GM19351 (cell line): ENCODE results near the gene ESAM.

Source experiments
- ATAC-seq: cut with Tn5 transposase; IDR thresholded peaks from one replicate; pipeline ENCODE4 v1.9.1; 2021; ENCODE audit warnings: mild to moderate bottlenecking, moderate library complexity; ENCODE audit not compliant: unreplicated experiment

Gene ESAM, protein sequence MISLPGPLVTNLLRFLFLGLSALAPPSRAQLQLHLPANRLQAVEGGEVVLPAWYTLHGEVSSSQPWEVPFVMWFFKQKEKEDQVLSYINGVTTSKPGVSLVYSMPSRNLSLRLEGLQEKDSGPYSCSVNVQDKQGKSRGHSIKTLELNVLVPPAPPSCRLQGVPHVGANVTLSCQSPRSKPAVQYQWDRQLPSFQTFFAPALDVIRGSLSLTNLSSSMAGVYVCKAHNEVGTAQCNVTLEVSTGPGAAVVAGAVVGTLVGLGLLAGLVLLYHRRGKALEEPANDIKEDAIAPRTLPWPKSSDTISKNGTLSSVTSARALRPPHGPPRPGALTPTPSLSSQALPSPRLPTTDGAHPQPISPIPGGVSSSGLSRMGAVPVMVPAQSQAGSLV

DNA sequence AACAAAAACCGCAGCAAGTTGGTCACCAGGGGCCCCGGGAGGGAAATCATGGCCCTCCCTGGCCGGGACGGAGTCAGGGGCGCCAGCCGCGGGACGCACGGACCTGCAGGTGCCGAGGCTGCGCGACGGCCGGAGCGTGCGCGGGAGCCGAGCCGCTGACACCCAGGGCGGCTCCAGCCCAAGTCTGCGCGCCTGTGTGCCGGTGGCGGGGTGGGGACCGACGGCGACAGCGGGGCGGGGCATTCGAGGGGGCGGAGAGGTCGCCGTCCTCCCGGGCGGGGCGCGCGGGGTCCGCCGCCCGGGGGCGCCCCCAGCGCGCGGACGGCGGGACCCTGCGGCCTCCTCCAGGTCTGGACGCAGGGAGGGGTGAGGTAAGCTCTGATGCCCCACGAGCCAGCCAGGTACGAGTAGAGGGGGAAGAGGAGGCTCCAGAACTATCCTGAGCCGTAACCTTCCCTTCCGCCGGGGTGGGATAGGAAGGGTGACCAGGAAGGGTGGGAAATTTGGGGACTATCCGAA lies at the start of gene ESAM:
TSS of gene ESAM (minus strand) at position 186 of the 519 bp plus-strand sequence. CDS start at position 50, 136 bp downstream.
- ATAC-seq = peak; percentile 58

DNA sequence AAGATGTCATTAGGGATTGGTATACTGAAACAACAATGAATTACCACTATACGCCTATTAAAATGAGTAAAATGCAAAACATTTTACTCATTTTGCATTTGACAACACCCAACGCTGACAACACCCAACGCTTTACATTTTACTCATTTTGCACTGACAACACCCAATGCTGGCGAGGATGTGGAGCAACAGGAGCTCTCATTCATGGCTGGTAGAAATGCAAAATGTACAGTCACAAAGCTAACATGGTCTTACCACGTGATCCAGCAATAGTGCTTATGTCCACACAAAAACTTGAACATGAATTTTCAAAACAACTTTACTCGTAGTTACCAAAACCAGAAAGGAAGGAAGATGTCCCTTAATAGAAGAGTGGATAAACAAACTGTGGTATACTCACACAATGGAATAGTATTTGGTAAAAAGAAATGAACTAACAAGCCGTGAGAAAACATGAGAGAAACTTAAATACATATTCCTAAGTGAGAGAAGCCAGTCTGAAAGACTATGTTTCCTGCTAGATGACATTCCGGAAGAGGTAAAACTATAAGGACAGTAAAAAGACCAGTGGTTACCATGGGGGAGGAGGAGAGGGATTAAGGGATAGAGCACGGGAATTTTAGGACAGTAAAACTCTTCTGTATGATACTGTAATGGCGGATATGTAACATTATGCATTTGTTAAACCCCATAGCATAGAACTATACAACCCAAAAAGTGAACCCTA lies 49.5 kb upstream of the ESAM start:
- no peak for ATAC-seq

DNA sequence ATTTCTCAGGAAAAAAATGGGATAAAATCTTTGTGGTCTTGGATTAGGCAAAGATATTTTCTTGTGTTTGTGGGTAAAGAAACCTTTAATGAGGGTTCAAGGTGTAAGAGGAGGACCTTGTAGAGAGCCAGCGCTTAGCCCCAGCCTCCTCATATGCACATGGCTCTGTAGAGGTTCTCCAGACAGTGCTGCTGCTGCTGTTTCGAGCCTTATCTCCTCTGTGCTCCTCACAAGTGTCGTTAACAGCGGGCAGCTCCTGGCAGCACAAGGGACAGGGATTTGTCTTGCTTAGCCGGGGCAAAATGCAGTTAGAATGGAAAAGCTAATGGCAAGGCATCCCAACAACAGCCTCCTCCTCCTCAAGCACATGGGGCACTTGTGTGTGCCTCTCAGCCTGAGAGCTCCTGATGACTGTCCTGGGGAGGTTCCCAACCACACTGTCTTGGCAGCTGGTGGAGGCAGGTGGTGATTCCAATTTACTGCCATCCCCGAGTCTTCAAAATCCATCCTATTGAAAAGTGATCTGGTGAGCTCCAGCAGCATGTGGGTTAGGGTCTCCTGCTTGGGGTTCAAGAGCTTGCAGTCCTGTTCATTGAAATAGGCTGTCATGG lies 45.7 kb upstream of the ESAM start:
- ATAC-seq = no peak

DNA sequence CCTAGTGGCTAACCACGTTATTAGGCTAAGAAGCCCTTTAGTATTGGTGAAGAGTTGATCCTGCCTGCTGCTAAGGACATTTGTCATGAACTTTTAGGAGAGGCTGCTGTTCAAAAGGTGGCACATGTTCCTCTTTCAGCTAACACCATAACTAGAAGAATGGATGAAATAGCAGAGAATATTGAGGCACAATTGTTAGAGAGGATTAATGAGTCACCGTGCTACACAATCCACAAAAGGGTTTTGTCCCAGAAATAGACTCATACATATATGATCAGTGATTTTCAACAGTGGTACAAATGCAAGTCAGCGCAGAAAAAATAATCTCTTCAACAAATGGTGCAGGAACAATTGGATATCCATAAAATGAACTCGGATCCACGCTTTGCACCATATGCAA lies 45.1 kb upstream of the ESAM start:
- ATAC-seq = no peak

DNA sequence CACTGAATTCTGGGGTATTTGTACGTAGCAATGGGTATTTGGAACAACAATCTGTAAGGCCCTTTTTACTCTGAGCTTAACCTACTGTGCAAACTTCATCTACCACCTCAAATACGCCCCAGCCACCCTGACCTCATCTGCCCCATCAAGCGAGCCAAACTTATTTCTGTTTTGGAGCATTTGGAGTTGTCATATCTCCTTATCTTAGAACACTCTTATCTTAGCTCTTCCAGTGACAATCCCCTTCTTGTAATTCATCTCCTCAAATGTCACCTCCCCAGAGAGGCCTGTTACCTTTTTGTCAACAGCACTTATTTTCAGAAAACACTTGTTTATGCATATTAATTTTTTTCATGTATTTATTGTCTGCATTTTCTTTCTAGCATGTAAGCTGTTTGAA lies 42.8 kb upstream of the ESAM start:
- no peak for ATAC-seq

DNA sequence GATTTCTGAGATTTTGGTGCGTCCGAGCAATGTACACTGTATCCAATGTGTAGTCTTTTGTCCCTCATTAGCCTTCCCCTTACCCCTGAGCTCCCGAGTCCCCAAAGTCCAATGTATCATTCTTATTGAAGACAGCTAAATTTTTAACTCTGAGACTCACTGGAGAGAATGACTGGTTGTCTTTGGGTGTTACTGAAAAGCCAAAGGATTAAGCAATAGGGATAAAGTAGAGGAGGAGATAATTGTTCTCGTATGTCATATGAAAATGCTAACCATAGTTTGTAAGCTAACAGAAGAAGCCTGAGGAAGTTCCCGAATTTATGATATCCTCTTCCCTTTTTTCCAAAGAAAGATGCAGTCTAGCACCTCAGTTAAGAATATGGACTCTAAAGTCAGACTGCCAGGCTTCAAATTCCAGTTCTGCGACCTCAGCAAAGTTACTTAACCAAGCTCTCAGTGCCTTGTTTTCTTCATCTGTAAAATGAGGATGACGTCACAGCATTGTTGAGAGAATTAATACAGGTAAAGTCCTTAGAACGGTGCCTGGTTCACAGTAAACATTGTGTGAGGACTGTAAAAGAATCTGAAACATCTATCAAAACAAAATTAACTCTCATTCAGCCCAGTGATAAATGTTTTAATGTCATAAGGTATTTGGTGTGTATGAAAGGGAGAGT lies 39.7 kb upstream of the ESAM start:
- no peak for ATAC-seq

DNA sequence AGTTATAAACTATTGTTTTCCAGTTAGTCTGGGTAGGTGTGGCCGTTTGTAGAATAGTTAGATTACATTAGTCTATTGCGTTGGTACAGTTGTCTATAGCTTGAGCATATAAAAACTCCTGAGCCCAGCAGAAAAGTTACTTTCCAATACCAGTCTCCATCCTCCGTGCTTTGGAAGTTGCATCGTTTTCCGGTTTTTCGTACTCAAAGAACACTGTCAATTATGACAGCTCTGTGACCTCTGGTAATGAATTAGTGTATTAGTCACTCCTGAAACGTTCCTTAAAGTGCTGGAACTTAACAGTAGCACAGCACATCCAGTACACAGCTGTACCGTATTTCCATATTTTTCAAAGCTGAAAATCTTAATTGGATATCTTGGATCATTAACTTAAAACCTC lies 38.9 kb upstream of the ESAM start:
- no peak for ATAC-seq

DNA sequence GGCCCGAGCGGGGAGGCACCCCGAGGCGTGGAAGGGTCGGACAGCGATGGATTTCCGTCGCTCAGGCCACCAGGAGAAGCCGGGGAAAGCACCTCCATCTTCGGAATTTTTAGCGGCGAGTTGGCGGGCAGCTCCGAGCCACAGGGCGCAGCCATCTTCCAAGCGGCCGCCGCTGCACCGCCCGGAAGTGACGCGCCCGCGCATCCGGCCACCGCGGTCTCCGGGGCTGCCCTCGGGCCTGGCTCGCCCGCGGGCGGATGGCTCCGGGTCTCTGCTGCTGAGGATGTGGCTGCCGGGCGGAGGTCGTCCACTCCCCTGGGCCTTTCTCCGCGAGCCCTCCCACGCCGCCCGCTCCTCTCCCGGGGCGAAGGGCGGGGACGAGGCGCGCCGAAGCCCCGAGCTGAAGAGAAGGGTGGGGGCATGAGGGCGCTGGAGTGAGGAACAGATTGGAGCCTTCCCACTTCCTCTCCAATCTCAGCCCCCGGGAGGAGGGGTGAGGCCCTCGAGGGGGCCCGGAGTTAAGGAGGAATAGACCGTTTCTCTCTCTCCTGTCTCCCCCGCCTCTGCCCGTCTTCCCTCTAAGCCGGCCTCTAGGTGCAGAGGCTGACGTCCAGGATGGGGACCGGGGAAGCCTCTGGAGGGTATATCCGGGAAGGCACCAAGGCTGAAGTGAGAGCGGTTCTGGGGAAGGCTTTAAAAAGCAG lies 38.3 kb upstream of the ESAM start, which contains the start of gene MSANTD2:
TSS of gene MSANTD2 (minus strand) at position 181 of the 704 bp plus-strand sequence. CDS start at position 155, 26 bp downstream.
- ATAC-seq = peak; percentile 86

DNA sequence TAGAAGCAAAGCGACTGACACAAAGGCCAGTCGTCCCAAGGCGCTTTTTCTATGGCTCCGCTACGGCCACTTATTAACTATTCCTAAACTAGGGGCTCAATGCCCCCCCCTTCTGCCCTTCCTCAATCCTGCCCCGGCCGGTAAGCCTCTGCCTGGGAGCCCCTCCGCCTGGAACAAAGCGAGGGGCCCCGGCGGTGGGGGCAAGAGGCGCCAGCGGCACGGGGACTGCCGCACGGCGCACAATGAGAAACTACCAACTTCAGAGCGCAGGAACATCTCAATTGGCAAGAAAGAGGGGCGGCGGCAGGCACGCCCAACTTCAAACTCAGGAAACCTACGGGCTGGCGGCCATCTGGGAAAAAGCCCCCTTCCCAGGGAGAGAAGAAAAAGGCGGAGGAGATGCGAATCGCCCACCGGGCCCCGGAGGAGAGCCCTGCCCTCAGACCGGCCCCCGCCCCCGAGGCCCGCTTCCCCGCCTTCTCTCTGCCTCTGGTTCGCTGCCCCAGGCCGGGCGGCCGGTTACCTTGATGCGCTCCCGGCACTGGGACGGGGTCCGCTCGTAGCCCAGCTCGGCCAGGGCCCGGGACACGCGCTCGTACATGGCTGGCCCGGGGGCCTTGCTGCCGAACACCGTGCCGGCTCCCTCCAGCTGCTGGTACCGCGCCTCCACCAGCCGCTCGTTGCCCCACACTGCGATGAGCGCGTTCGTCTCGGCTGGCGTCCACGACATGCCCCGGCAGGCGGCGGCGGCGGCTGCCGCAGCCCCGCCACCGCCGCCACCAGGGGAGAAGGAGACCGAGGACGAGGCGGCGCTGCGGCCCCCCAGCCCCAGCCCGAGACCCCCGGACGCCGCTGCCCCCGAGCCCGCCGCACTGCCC lies 37.5 kb upstream of the ESAM start:
- peak; percentile 40 for ATAC-seq

DNA sequence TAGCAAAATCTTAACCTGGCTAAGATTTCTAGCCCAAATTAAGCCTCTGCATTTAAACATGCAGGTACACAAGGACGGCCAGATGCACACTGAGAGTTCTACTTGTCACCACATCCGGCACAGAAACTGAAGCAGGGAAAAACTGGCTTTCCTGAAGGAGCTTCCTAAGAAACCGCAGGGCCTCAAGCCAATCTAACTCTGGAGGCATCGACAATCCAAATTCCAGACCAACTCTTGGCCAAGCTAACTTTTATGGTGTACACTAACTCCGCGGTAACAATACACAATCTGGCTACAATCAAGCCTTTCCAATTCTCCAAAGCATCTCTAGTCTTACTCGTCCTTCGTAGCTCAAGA lies 36.9 kb upstream of the ESAM start:
- ATAC-seq = peak; percentile 19

DNA sequence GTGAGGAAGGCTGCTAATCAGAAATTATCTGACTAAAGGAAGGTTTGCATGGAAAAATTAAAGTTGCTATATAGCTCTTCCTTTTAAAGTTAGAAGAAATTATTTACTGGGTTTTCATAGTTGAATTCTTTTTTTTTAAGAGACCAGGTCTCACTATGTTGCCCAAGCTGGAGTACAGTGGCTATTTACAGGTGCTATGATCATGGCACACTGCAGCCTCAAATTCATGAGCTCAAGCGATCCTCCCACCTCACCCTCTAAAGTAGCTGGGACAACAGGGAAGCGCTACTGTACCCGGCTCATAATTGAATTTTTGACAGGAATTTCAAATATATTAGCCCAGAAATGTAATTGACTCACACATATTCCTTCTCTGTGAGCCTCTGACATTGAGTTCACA lies 34.2 kb upstream of the ESAM start:
- ATAC-seq = no peak

DNA sequence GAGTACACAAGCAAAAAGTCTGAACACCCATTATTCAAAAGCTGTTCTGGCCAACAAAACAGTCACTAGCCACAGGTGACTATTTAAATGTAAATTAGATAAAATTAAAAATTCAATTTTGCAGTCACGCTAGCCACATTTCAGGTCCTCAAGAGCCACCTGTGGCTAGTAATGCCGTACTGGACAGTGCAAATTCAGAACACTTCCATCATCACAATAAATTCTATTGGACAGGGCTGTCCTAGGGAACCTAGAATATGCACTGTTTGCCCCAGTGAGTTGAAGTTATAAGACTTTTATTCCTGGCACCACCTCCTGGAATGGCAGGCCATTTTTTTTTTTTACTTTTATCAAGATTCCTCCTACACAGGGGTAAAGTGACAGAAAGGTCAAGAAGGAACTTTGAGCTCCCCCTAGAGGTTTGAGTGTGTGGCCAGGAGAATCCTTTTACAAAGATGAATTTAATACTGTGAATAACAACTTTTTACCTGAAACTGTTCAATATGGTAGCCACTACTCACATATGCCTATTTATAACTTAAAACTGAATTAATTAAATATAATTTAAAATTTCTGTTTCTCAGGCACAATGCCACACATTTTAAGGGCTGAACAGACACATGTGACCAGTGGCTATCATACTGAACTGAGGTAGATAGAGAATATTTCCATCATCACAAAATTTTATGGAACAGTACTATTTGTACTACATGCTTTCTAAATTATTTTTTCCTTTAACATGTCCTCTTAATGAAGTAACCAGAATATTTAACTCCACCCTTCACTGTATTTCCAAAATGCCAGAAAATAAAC lies 31.6 kb upstream of the ESAM start:
- peak; percentile 71 for ATAC-seq

DNA sequence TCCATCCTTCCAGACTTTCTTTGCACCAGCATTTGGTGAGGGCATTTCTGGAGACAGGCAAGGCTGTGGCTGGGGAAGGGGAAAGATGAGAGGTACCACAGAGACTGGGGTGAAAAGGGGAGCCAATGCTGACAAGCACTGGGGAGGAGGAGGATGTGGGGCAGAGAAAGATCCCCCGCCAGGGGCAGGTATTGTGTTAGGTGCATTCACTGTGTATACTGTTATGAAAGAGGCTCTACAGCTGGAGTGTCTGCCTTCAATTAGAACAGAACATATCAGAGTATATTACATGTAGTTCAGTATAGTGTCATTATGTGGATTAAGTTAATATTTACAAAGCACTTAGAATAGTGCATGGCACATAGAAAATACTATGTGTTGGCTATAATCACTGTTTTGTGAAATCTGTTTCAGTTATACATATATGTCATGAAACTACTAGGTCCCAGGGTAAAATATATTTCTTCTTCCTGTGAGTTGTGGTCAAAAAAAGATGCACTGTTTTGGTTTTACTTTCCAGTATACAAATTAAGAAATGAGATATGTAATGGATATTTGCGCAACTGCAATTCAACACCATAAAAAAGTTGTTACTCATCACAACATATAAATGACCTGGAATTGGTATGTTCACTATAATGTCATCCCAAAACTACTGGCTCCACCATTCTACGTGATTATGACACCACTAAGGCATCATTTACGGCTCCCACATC lies 29.7 kb upstream of the ESAM start:
- peak; percentile 76 for ATAC-seq

DNA sequence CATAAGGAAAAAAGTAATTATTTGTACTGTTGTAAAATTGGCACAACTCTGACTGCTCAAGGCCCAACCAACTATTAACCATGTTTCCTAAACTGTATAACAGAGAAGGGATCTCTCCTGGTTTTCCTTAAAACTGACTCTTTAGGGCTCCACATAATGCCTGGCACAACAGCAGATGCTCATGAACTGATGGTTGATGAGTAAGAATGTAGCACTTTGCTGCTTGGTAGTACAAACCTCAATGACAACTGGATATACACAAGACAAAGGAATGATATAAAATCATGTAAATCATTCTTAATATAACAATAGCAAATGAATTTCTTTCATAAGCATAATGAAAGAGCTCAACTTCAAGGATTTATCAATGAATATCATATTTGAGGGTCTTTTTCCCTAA lies 26.4 kb upstream of the ESAM start:
- ATAC-seq = no peak

DNA sequence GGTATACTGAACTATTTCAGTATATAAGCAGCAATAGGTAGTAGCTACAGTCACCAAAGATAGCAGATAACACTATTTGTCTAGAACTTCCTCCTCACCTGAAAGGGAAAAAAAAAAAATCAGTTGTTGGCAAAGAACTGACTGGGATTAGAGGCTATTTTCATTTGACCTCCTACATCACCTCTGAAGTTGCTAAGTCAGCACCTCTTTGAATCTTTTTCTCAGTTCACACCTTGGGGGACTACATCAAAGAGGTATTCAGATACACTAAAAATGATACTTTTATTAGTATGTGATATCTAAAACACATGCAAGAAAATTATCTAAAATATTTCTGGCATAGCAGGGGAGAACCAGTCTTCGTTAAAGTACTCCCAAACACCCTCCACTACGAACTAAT lies 22.0 kb upstream of the ESAM start:
- ATAC-seq = no peak

DNA sequence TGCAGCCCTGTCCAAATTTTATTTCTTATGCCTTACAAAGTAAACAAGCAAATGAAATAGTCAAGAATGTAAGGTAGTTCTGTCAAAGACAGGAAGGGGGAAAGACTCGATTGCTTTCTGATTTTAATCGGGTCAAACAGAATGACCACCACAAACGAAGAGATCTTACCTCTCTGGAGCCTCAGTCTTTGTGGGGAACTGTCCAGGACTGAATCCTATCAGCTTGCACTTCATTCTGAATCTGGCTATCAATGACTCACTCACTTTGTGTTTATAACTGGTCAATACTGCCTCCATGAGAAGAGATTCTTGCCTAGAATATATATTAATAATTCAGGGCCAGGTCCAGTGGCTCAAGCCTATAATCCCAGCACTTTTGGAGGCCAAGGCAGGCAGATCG lies 20.9 kb upstream of the ESAM start:
- ATAC-seq = no peak

DNA sequence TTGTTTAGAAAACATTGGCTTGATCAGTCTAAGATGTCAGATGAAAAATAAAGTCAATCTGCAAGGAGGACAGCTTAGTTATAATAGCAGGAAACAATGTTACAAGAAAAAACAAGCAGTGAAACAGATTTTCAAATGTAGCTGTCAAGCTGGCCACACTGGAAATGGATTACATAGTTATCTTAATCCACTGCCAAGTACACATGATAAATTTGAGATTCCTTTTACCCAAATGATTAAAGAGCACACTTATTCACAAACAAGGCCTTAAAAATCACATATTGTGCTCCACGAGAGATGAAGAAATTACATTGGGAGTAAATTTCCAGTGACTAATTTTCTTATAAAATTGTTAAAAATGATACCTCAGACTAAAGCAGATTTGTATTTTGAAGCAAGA lies 17.5 kb upstream of the ESAM start:
- no peak for ATAC-seq

DNA sequence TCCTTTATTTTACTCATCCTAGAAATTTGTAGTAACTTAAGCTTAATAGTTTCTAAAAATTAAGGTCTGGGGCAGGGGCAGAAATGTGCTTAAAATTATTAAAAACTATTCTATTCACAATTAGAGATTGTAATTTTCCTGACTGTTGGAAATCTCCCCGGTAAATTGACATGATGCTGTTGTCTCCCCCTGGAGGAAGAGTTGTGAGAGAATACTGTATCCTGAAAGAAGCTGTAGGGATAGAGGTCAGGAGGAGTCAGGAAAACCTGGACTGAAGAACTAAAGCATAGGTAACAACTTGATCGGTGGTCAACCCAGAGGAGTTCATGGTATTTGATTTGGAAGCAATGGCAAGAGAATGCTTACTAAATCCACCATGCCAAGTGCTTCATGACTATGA lies 16.2 kb upstream of the ESAM start:
- ATAC-seq = no peak
